KMS-11 (cell line): Measurements from ENCODE around the gene BTBD2.

Source experiments
- H2AFZ ChIP-seq: fragments of 200-600 bp; sonication (generic); 2 replicates; pipeline ENCODE4 v1.6.1; 2016; ENCODE audit warnings: antibody characterized with exemption, mixed run types, low read depth
- H3K27ac ChIP-seq: fragments of 200-600 bp; sonication (generic); 2 replicates; pipeline ENCODE4 v1.6.1; 2016; ENCODE audit warnings: mild to moderate bottlenecking, mixed run types
- H3K27me3 ChIP-seq: fragments of 200-600 bp; sonication (generic); 2 replicates; pipeline ENCODE4 v1.6.1; 2017; ENCODE audit warnings: mild to moderate bottlenecking, low read depth, mixed run types, moderate library complexity; ENCODE audit not compliant: insufficient read depth
- H3K36me3 ChIP-seq: fragments of 200-600 bp; sonication (generic); 2 replicates; pipeline ENCODE4 v1.6.1; 2017; ENCODE audit warnings: mild to moderate bottlenecking, mixed run types; ENCODE audit not compliant: insufficient read depth
- H3K4me1 ChIP-seq: fragments of 200-600 bp; sonication (generic); 2 replicates; pipeline ENCODE4 v1.6.1; 2016; ENCODE audit warnings: mild to moderate bottlenecking, low read depth, mixed run types; ENCODE audit not compliant: poor library complexity, severe bottlenecking
- H3K4me2 ChIP-seq: fragments of 200-600 bp; sonication (generic); 2 replicates; pipeline ENCODE4 v1.7.0; 2016; ENCODE audit warnings: mild to moderate bottlenecking, mixed run types
- H3K4me3 ChIP-seq: fragments of 200-600 bp; sonication (generic); IDR thresholded peaks from 2 replicates; pipeline ENCODE4 v1.6.1; 2017; ENCODE audit warnings: low read depth, low read length, mixed read lengths; ENCODE audit not compliant: insufficient read depth
- H3K79me2 ChIP-seq: fragments of 200-600 bp; sonication (generic); 2 replicates; pipeline ENCODE4 v1.6.1; 2016; ENCODE audit warnings: low read depth, mixed run types; ENCODE audit not compliant: insufficient read depth
- H3K9ac ChIP-seq: fragments of 200-600 bp; sonication (generic); 2 replicates; pipeline ENCODE4 v1.6.1; 2016; ENCODE audit warnings: mild to moderate bottlenecking, mixed run types
- H4K20me1 ChIP-seq: fragments of 200-600 bp; sonication (generic); 2 replicates; pipeline ENCODE4 v1.6.1; 2016; ENCODE audit warnings: mild to moderate bottlenecking, mixed run types; ENCODE audit not compliant: insufficient read depth
- TF ChIP-seq, protein P1 (sequence below): fragments of 200-600 bp; sonication (generic); conservative IDR thresholded peaks from 2 replicates; pipeline ENCODE4 v1.6.1; 2017; ENCODE audit warnings: low read depth, mild to moderate bottlenecking, antibody characterized with exemption, low read length, moderate library complexity, mixed read lengths

Gene BTBD2

DNA sequence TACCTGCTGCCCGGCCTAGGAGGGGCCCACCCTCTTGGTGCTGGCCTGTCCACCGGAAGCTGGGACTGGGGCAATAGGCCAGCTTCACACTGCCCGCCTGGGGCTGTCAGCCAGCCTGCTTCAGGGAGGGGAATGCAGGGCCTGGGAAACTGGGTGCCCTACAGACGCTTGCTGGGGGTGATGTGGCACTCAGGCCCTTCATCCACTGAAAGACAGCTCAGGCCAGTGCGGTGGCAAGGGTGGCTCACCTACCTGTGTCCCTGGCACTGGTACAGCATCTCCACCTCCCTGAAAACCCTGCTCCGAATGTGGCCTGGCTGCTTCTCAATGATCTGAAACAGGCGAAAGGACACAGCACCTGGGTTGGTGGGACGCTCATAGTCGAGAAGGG lies 27.7 kb upstream of the BTBD2 start:
- no peaks in the 10 kb centered on the region for H3K36me3 ChIP-seq
- no peak overlapping the region for H2AFZ ChIP-seq
- no peaks in the 10 kb centered on the region for H4K20me1 ChIP-seq
- H3K27me3 ChIP-seq: no peaks in the 10 kb centered on the region
- no peak overlapping the region for H3K4me3 ChIP-seq
- H3K9ac ChIP-seq: no peak overlapping the region
- peaks cover 28% of the 10 kb centered on the region for H3K4me1 ChIP-seq
- H3K79me2 ChIP-seq: peaks cover 9% of the 10 kb centered on the region
- H3K4me2 ChIP-seq: no peak overlapping the region
- TF ChIP-seq, protein P1, sequence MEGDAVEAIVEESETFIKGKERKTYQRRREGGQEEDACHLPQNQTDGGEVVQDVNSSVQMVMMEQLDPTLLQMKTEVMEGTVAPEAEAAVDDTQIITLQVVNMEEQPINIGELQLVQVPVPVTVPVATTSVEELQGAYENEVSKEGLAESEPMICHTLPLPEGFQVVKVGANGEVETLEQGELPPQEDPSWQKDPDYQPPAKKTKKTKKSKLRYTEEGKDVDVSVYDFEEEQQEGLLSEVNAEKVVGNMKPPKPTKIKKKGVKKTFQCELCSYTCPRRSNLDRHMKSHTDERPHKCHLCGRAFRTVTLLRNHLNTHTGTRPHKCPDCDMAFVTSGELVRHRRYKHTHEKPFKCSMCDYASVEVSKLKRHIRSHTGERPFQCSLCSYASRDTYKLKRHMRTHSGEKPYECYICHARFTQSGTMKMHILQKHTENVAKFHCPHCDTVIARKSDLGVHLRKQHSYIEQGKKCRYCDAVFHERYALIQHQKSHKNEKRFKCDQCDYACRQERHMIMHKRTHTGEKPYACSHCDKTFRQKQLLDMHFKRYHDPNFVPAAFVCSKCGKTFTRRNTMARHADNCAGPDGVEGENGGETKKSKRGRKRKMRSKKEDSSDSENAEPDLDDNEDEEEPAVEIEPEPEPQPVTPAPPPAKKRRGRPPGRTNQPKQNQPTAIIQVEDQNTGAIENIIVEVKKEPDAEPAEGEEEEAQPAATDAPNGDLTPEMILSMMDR: no peak
- no peak overlapping the region for H3K27ac ChIP-seq

DNA sequence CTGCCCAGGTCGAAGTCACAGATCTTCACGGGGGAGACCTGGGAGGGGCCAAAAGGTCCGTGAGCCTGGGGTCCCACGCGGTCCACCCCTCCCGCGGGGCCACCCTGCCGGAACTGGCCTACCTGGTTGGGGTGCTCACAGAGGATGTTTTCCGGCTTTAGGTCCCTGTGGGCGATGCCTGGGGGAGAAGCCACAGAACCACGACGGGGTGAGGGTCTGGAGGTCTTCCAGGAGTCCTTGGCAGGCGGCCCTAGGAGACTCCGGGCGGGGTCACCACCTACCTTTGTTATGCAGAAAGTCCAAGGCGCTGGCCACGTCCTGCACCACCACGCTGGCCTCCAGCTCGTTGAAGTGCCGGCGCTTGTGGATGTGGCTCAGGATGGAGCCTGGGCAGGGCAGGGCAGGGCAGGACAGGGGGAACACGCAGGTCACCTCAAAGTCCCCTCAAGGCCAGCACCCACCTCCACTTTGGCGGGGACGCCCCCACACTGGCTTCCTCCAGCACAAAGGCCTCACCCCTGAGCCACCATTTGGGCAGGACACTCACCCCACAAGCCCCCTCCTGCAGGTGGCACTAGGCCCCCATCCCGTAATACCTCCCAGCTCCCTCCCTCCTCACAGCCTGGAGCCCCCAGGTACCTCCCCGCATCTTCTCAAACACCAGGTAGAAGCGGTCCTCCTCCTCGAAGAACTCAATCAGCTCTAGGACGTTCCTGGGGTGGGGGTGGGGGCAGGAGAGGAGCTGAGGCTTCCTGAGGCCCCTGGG lies 27.2 kb upstream of the BTBD2 start:
- peak overlapping the region; percentile 17; the same call in 1 of the 2 replicates for H2AFZ ChIP-seq
- H3K9ac ChIP-seq: peak overlapping the region; percentile 49; the same call in 1 of the 2 replicates
- no peaks in the 10 kb centered on the region for H4K20me1 ChIP-seq
- H3K36me3 ChIP-seq: no peaks in the 10 kb centered on the region
- H3K79me2 ChIP-seq: peaks cover 5% of the 10 kb centered on the region; the same call in 1 of the 2 replicates
- H3K27ac ChIP-seq: peak overlapping the region; percentile 77
- H3K27me3 ChIP-seq: no peaks in the 10 kb centered on the region
- peak overlapping the region; percentile 73 for H3K4me2 ChIP-seq
- H3K4me3 ChIP-seq: no peak overlapping the region
- TF ChIP-seq, protein P1: no peak
- H3K4me1 ChIP-seq: peaks cover 29% of the 10 kb centered on the region

DNA sequence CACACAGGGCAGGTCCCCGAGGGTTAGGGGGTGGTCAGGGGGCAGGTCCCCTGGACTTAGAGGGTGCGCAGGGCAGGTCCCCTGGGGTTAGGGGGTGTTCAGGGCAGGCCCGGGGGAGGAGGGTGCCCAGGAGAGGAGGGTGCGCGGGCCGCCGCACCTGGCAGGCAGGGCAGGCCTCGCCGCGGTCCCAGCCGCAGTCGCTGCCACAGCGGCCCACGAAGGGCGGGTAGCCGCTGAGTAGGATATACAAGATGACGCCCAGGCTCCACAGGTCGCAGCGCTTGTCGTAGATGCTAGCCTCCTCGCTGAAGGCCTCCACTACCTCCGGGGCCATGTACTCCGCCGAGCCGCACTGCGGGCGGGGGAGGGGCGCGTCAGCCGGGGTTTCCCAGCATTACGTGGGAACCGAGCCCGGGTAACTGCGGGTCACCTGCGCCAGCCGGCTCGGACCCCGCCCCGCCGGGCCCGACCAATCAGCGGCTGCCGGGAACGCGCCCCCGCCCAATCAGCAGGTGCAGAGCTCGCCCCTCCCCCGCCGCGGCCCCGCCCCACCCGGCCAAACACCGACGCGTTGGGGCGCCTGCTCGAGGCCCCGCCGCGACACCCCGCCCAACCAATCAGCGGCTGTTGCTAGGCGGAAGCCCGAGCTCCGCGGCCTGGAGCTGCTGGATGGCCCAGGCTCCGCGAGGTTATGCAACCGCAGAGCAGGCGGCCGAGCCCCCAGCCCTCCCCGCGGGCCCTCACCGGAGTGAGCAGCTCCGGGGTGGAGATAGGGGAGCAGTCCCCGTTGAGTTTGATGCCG lies 26.4 kb upstream of the BTBD2 start:
- Histone ChIP-seq H3K27ac (peak overlapping the region; percentile 91), H3K27me3 (no peaks in the 10 kb centered on the region), H4K20me1 (no peaks in the 10 kb centered on the region), H3K4me3 (no peak overlapping the region), H3K4me2 (peak overlapping the region; percentile 93), H3K79me2 (peaks cover 5% of the 10 kb centered on the region; the same call in 1 of the 2 replicates), H3K9ac (peak overlapping the region; percentile 90), H3K36me3 (no peaks in the 10 kb centered on the region), H2AFZ (peak overlapping the region; percentile 23; the same call in 1 of the 2 replicates), H3K4me1 (peaks cover 34% of the 10 kb centered on the region)
- TF ChIP-seq, protein P1: no peak

DNA sequence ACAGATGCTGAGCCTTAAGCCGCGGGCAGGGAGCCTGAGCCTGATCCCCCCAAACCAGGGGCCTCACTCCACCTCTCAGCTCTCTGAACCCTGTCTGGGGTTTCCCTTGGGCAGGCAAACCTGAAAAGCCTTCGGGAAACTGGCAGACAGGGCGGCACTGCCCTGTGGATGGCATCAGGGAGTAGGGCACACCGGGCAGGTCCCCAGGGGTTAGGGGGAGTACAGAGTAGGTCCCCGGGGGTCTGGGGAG lies 25.8 kb upstream of the BTBD2 start:
- Histone ChIP-seq H4K20me1 (no peaks in the 10 kb centered on the region), H3K36me3 (no peaks in the 10 kb centered on the region), H3K27me3 (no peaks in the 10 kb centered on the region), H3K4me1 (peaks cover 34% of the 10 kb centered on the region), H3K4me2 (peak overlapping the region; percentile 93), H3K79me2 (peaks cover 5% of the 10 kb centered on the region; the same call in 1 of the 2 replicates), H2AFZ (peak overlapping the region; percentile 23; the same call in 1 of the 2 replicates), H3K27ac (peak overlapping the region; percentile 91), H3K9ac (peak overlapping the region; percentile 90), H3K4me3 (no peak overlapping the region)
- TF ChIP-seq, protein P1: no peak
